ENCODE data around the gene TGFB2. TPM values are rescaled to one million over a fixed set of nuclear protein-coding genes. Genes with fewer than 3 reads are reported as not detected.

Gene TGFB2
- total RNA-seq, 4 donors from 2014 or later, result 0.38 to 6.8 (median 2.4) TPM

DNA sequence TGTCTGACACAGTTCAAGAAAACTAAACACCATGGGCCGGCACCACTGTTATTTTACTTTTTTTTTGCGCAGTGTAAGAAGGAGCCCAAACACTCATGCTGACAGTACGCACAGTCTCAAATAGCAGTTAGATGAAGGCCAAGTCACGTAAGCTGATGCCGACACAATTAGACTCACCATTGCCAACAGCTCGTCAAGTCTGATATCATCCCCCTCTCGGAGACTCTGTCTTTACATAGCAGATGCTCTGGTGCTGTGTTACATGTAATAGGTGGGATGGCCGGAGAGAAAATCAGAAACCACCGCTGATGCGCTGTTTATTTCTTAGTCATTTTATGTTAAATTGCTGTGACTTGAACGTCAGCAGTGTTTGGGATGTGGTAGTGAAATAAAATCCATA, 49.3 kb downstream of the TGFB2 start:
- no peak for TF ChIP-seq CTCF (IDR thresholded peaks at IDR 0.05; ENCODE audit: low read depth)

DNA sequence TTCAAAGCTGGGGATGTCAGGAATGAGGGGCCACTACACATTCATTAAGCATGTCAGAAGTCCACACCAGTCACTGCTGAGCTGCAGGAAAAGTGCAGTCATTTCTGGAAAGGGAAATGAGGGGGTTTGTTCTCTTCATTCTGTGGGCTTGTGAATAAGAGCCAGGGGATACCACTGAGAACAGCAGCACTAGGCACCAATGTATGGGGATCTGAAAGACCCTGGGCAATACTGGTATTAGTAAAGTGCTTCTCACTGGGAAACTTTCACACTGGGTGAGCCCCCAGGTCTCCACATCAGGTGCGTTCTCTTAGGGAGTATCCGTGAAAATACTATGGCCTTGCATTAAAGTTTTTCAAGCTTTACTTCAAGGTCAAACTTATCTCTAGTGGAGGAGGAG, 49.9 kb downstream of the TGFB2 start:
- no peak for TF ChIP-seq CTCF (IDR thresholded peaks at IDR 0.05; ENCODE audit: low read depth)

- no peak for TF ChIP-seq CTCF (IDR thresholded peaks at IDR 0.05; ENCODE audit: low read depth)
These were observed 50.8 kb downstream of the TGFB2 start for GRCh38 chr1:218395916-218396315.

DNA sequence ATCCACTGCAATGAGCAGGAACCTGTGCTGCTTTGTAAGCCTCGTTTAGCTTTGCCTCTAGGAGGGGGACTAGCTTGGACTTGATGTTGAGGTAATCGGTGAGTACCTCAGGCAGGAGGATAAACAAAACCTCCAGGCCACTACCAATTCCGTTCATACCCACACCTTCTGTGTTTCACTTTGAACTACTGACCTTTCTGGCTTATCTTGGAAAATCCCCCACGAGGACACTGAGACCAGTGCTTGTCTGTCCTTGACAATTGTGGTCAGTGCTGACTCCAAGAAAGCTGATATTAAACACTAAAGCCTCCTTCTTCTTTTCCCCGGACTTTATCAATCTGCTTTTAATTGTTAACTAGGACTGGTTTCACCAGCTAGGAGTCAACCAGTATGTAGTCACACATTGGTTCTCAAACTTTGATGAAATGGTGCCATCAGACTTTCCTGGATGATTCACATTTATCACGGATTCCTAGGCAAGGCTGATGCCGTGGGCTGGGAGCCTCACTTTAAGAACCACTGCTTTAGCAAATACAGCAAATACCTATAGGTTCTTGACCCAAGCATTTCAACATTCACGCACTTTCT, 52.7 kb downstream of the TGFB2 start:
- TF ChIP-seq CTCF (IDR thresholded peaks at IDR 0.05; ENCODE audit: low read depth), result no peak

DNA sequence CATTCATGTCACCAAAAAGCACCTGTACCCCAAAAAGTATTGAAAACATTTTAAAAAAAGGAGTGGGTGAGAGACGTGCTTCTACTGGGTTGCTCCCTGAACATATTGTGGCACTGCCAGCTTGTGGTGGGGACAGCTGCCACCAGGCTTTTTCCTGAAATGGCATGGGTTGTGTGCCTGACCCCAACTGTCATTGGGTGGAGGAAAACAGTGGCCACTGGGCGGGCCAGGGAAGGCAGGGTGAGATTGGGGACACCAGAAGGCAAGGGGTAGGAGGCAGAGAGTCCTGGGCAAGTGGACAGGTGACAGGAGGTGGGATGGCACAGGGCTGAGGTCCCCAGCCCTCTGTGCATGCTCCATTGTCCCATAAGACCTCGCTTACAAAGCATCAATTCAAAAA, 55.5 kb downstream of the TGFB2 start:
- no peak for TF ChIP-seq CTCF (IDR thresholded peaks at IDR 0.05; ENCODE audit: low read depth)

- no peak for TF ChIP-seq CTCF (IDR thresholded peaks at IDR 0.05; ENCODE audit: low read depth)
These were observed 56.4 kb downstream of the TGFB2 start for GRCh38 chr1:218401441-218401997.

DNA sequence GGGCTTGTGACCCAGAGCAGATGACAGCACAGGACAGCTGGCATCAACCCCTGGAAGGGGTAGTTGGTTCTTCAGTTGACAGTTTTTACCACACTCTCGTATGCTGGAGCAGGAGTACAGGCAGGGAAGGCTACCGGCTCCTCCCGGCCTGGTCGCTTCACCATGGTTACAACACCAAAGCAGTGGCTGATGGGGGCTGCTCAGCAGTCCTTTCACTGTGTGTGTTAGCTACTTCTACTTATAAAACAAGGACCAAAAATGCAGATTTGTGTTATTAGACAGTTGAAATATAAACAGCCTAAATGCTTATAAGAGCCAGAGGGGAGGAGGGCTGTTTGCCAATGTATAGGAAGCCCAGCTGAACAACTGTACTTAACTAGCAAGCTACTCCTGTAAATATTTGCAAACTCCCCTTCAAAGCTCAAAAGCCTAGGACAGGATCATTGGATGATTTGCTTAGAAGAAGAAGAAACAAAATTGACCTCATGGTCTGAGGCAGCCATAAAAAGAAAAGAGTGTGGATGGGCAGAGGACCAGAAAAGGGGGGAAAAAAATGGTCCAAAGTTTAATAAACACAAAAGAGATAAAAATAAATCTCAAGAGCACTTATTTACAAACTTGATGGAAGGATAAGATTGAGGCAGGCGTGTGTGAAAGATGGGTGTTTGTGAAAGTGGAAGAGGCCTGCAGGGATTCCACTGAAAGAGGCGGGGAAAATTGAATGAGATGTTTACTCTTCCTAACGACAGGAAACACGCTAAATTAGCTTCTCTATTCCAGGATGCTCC, 57.1 kb downstream of the TGFB2 start:
- no peak for TF ChIP-seq CTCF (IDR thresholded peaks at IDR 0.05; ENCODE audit: low read depth)

Measured in subcutaneous adipose tissue (tissue), 4 donors.